Esophagus squamous epithelium (tissue), 5 donors: Measurements from ENCODE around the gene GRIK4. TPM values are rescaled to one million over a fixed set of nuclear protein-coding genes. Genes with fewer than 3 reads are reported as not detected.

ENCODE experiments used
- DNase-seq: peaks from one replicate; lab custom pipeline; 2025; lab: John Stamatoyannopoulos, UW
- H3K27ac ChIP-seq, 4 donors: fragments of 200-600 bp; sonication (generic); one replicate each; pipeline ENCODE4 v1.5.1; 2016 to 2019; ENCODE audit warnings: mild to moderate bottlenecking in 1 of 4
- H3K27me3 ChIP-seq, 4 donors: fragments of 200-600 bp; sonication (generic); 1 replicate in 3 of 4; 2 replicates in 1 of 4; pipeline versions ENCODE4 v1.5.1 to v1.6.0; 2017 to 2021; ENCODE audit warnings: antibody characterized with exemption in 1 of 4
- H3K36me3 ChIP-seq, 3 donors: fragments of 200-600 bp; sonication (generic); one replicate each; pipeline ENCODE4 v1.5.1; 2016 to 2019
- H3K4me1 ChIP-seq, 3 donors: fragments of 200-600 bp; sonication (generic); one replicate each; pipeline ENCODE4 v1.5.1; 2017 to 2019
- H3K4me3 ChIP-seq, 4 donors: fragments of 200-600 bp; sonication (generic); 1 replicate in 3 of 4; 2 replicates in 1 of 4; pipeline ENCODE4 v1.5.1; 2016 to 2019; ENCODE audit warnings: mild to moderate bottlenecking in 2 of 4, moderate library complexity in 1 of 4
- H3K9me3 ChIP-seq, 3 donors: fragments of 200-600 bp; sonication (generic); one replicate each; pipeline ENCODE4 v1.5.1; 2016 to 2019
- POLR2A ChIP-seq, 4 donors: fragments of 450-650 bp; IDR thresholded peaks; one replicate each; pipeline ENCODE4 v1.6.1; 2017; ENCODE audit warnings: antibody characterized with exemption in 4 of 4, mild to moderate bottlenecking in 4 of 4, moderate library complexity in 3 of 4
- WGBS, 2 donors: methylation state at CpG; one replicate each; pipeline ENCODE4 v1.1.5; 2018; 5-methylcytosine and 5-hydroxymethylcytosine counted together
- intact Hi-C: fragments of 100-400 bp; cut with DNase I; formaldehyde crosslinking; loops from one replicate; pipeline ENCODE4 v1.15.0; 2022
- total RNA-seq, 4 donors: library from RNA; depleted of rRNA; stranded (reverse); fragments of >200 nt; gene quantifications; one replicate each; pipeline ENCODE4 v1.1.0, GENCODE V29; 2016
- TF ChIP-seq, protein P1 (sequence below), 6 experiments: fragments of 450-650 bp in 4 of 6; fragments of 200-600 bp in 2 of 6; sonication (generic) in 2 of 6; IDR thresholded peaks; one replicate each; pipeline ENCODE4 v1.5.1; 2016 to 2019; ENCODE audit warnings: antibody characterized with exemption in 6 of 6, mild to moderate bottlenecking in 4 of 6, moderate library complexity in 4 of 6
- donor health status: DM: yes; HTN: yes; CAD: no.

Gene GRIK4
- total RNA-seq, 4 donors from 2014 or later: 0.15 to 0.19 TPM; not detected in 2

DNA sequence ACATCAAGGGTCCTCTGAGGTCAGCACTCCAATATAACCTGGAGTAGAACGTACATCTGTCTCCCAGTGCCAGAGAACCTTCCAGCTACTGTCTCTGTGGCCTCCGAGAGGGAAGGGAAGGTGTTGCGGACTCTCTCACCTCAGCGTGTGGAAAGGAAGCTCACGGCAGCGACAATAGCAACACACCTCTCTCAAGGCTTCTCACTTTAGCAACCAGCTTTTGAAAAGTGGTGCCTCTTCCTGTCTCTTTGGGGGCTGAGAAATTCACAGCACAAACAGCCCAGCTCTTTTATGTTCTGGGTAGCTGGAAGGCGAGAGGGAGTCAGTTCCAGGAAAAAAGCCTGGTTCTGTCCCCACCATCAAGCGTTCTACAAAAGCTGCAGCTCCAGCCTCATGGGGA is 355.5 kb downstream of the GRIK4 start:
- Histone ChIP-seq H3K27ac (no peak overlapping the region), H3K4me1 (no peaks in the 10 kb centered on the region), H3K27me3 (peaks cover 0 to 25% (median 0%) of the 10 kb centered on the region in 4 donors), H3K9me3 (no peaks in the 10 kb centered on the region), H3K4me3 (no peak overlapping the region), H3K36me3 (no peaks in the 10 kb centered on the region)
- WGBS, 2 donors: 67 to 70% methylated on average over 3 to 8 of the region's 8 CpGs
- no peak for DNase-seq
- TF ChIP-seq POLR2A (IDR thresholded peaks at IDR 0.05): no peak
- TF ChIP-seq, protein P1, sequence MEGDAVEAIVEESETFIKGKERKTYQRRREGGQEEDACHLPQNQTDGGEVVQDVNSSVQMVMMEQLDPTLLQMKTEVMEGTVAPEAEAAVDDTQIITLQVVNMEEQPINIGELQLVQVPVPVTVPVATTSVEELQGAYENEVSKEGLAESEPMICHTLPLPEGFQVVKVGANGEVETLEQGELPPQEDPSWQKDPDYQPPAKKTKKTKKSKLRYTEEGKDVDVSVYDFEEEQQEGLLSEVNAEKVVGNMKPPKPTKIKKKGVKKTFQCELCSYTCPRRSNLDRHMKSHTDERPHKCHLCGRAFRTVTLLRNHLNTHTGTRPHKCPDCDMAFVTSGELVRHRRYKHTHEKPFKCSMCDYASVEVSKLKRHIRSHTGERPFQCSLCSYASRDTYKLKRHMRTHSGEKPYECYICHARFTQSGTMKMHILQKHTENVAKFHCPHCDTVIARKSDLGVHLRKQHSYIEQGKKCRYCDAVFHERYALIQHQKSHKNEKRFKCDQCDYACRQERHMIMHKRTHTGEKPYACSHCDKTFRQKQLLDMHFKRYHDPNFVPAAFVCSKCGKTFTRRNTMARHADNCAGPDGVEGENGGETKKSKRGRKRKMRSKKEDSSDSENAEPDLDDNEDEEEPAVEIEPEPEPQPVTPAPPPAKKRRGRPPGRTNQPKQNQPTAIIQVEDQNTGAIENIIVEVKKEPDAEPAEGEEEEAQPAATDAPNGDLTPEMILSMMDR (IDR thresholded peaks at IDR 0.05): no peak
- intact Hi-C loops: no loop called here

DNA sequence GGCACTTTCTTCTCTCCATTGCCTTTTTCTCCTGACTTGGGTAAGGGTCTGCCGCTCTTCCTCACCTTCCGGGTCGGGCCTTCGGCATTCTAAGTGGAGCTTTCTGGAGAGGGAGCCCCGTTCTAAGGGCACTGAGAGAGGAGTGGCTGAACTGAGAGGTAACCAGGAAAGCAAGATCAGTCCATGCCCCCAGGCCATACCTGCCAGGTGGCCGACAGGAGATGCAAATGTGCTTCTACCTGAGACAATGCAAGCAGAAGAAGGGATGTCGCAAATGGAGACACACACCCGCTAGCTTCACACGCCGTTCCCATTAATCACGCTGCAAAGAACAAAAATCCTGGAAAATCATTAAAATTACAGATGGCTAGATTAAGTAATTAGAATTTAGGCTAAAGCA is 356.0 kb downstream of the GRIK4 start:
- Histone ChIP-seq H3K27me3 (peaks cover 0 to 25% (median 0%) of the 10 kb centered on the region in 4 donors), H3K4me1 (no peaks in the 10 kb centered on the region), H3K4me3 (no peak overlapping the region), H3K36me3 (no peaks in the 10 kb centered on the region), H3K27ac (no peak overlapping the region), H3K9me3 (no peaks in the 10 kb centered on the region)
- DNase-seq: no peak
- no peak for TF ChIP-seq POLR2A (IDR thresholded peaks at IDR 0.05)
- TF ChIP-seq, protein P1 (IDR thresholded peaks at IDR 0.05): no peak
- WGBS, 2 donors: 50 to 71% methylated on average over 10 to 11 of the region's 11 CpGs
- intact Hi-C loops: no loop called here

DNA sequence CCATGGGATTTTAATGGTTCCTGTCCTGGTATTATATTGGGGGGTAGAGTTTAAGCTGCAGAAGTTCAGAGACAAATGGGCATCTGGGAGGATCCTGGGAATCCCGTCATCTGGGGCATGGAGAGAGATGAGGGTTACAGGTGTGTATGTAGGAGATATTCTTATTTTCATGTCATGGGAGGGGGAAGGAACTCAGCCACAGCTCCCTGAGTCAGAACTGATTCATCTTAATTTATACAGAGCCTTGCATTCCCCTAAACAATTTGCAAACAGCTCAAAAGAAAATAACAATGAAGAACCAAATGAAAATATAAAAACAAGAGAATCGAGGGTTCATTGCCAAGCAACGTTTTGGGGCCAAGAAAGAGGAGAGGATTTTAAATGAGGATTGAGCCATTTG is 356.4 kb downstream of the GRIK4 start:
- H3K4me3 ChIP-seq: no peak overlapping the region
- no peaks in the 10 kb centered on the region for H3K4me1 ChIP-seq
- intact Hi-C loops: no loop called here
- peaks cover 0 to 25% (median 0%) of the 10 kb centered on the region in 4 donors for H3K27me3 ChIP-seq
- WGBS, 2 donors: 33 to 42% methylated on average over 3 of the region's 3 CpGs
- H3K9me3 ChIP-seq: no peaks in the 10 kb centered on the region
- no peaks in the 10 kb centered on the region for H3K36me3 ChIP-seq
- TF ChIP-seq, protein P1 (IDR thresholded peaks at IDR 0.05): no peak
- TF ChIP-seq POLR2A (IDR thresholded peaks at IDR 0.05): no peak
- DNase-seq: no peak
- H3K27ac ChIP-seq: no peak overlapping the region

DNA sequence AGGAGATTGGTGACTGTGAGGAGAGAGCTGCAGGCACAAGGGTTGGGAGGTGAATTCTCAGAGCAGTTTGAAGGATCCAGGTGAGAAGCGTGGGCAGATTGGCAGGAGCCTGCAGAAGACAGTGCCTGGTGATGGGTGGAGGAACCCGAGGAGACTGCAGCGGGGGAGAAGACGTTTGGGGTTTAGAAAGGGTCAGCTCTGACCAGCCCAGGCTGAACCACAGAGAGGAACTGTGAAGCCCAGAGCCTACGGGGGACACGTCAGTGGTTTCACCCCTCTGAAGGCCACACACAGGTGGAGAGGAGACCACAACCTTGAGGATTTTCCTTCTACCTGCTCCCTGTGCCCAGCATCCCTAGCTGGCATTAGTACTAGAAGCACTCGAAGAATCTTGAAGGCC is 357.5 kb downstream of the GRIK4 start:
- Histone ChIP-seq H3K4me1 (no peaks in the 10 kb centered on the region), H3K4me3 (no peak overlapping the region), H3K9me3 (no peaks in the 10 kb centered on the region), H3K27ac (no peak overlapping the region), H3K27me3 (peaks cover 0 to 25% (median 0%) of the 10 kb centered on the region in 4 donors), H3K36me3 (no peaks in the 10 kb centered on the region)
- no peak for DNase-seq
- 77 to 88% methylated on average over 7 of the region's 7 CpGs for WGBS, 2 donors
- TF ChIP-seq, protein P1 (IDR thresholded peaks at IDR 0.05): no peak
- no peak for TF ChIP-seq POLR2A (IDR thresholded peaks at IDR 0.05)
- intact Hi-C loops: no loop called here

DNA sequence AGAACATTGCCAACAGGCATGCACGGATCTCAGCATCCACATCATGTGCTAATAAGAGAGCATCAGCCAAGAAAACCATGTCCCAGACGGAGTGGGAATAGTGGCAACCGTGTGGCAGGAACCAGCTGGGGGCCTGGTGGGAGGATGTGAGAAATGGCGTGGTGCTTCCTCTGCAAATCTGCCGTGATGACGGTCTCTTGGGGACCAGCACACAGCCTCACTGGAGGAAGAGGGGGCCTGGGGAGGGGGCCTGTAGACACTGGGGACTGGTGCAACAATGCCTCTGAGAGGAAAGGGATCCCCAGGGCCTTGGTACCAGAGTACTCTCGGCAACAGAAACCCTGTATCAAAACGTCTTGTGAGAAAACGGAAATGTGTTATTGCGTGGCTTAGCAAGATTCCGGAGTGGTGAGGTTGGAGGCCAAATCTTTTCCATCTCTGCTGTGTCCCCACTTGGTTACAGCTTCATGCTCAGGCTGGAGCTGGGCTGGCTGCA is 358.0 kb downstream of the GRIK4 start:
- 67 to 76% methylated on average over 9 to 11 of the region's 11 CpGs for WGBS, 2 donors
- DNase-seq: no peak
- Histone ChIP-seq H3K4me3 (no peak overlapping the region), H3K4me1 (no peaks in the 10 kb centered on the region), H3K36me3 (no peaks in the 10 kb centered on the region), H3K27me3 (peaks cover 0 to 25% (median 0%) of the 10 kb centered on the region in 4 donors), H3K27ac (no peak overlapping the region), H3K9me3 (no peaks in the 10 kb centered on the region)
- intact Hi-C loops: no loop called here
- TF ChIP-seq, protein P1 (IDR thresholded peaks at IDR 0.05): no peak
- no peak for TF ChIP-seq POLR2A (IDR thresholded peaks at IDR 0.05)
